DND-41 (cell line): Measurements from ENCODE around the gene MFSD12.
"Not testable (repeated sequence)": the region's sequence is repeated elsewhere in the genome, so short reads cannot be mapped to it uniquely, and the experiment has no call there.

Experiments
- CTCF ChIP-seq: IDR thresholded peaks from 2 replicates; pipeline ENCODE4 v1.5.1; 2012; ENCODE audit warnings: borderline replicate concordance, low read length, moderate library complexity, mild to moderate bottlenecking; ENCODE audit not compliant: poor library complexity, severe bottlenecking; ENCODE audit errors: extremely low read depth
- EZH2 ChIP-seq: IDR thresholded peaks from 3 replicates; pipeline ENCODE4 v1.6.1; 2012; ENCODE audit warnings: borderline replicate concordance, low read depth, mild to moderate bottlenecking, moderate library complexity, low read length, inconsistent platforms; ENCODE audit not compliant: severe bottlenecking

DNA sequence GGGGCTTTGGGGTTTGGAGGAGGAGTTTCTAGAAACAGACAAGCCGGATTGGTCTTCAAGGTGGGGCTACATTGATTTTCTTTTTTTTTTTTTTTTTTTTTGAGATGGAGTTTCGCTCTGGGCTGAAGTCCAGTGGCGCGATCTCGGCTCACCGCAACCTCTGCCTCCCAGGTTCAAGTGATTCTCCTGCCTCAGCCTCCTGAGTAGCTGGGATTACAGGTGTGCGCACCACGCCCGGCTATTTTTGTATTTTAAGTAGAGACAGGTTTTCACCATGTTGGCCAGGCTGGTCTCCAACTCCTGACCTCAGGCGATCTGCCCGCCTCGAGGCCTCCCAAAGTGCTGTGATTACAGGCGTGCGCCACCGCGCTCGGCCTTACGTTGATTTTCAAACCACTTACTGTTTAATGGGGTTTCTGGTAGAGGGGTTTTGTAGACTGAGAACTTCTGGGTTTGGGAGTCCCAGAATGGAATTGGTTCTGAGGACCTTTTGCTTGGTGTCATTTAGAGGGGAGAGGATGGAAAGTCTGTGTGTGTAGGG is 49.2 kb downstream of the MFSD12 start:
- not testable (repeated sequence) for TF ChIP-seq CTCF, EZH2
